ENCODE data around the gene RHBDF1.
A peak's percentile ranks its signal among the peaks of the same experiment; 100 is the strongest.
"Not testable (repeated sequence)": the region's sequence is repeated elsewhere in the genome, so short reads cannot be mapped to it uniquely, and the experiment has no call there.

RHBDF1 gene

DNA sequence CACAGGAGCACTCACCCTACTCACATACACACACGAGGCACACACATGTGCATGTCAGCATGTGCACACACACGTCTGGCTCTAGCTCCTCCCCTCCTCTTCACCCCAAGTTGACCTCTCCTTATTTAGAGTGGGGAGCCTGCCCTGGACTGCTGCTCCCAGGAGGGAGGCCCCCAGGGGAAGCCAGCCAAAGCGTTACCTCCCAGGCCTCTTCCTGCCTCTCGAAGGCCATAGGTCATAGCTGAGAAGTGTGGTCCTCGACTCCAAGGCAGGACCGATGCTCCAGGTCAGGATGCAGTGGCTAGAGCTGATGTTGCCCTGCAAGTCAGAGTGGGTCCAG is 37.8 kb downstream of the RHBDF1 start:
- Histone ChIP-seq H3K4me1 (ENCODE audit: control insufficient read depth, insufficient read depth, low read length) (no peaks in the 10 kb centered on the region), H3K4me3 (ENCODE audit: low read length in 2 of 2) (no peak overlapping the region), H3K9me3 (ENCODE audit: control insufficient read depth in 2 of 2, low read length in 2 of 2) (no peaks in the 10 kb centered on the region), H3K27me3 (ENCODE audit: control insufficient read depth in 1 of 2, insufficient read depth in 2 of 2, low read length in 2 of 2) (no peaks in the 10 kb centered on the region), H3K9ac (ENCODE audit: low read length in 2 of 2) (no peak overlapping the region), H3K36me3 (ENCODE audit: control insufficient read depth in 2 of 2, insufficient read depth in 2 of 2, low read length in 2 of 2) (no peaks in the 10 kb centered on the region), H3K27ac (ENCODE audit: low read length) (no peak overlapping the region)

DNA sequence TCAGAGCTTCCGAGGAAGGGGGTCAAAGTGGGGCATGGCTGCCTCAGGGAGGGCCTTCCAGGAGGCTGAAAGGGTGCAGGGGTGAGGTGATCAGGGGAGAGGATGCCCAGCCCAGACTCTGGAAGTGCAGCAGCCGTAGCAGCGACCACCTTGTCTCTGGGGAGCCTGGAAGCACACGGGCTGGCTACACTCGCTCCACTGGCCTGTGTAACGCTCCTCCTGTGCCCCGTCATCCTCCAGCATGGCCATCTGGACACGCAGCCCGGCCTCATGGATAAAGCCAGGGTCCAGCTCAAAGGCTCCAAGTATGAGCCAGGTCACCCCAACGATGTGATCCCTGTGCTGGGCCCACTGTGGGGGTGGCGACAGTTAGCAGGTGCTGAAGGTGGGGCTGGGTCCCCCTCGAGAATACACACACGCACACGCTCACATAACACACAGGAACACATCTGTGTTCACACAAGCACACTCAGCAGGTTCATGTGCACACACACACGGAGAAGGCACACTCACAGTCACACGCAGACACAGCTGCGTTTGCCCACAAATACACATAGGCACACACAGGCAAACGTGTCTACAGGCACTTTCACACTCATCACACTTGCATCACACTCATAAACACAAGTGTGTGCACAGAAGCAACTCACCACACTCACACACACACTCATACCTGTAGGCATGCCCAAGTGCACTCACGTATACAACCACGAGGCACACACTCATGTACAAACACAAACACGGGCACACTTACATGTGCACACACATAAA is 38.4 kb downstream of the RHBDF1 start:
- H3K27ac ChIP-seq (ENCODE audit: low read length): no peak overlapping the region
- no peak overlapping the region for H3K9ac ChIP-seq (ENCODE audit: low read length in 2 of 2)
- H3K27me3 ChIP-seq (ENCODE audit: control insufficient read depth in 1 of 2, insufficient read depth in 2 of 2, low read length in 2 of 2): no peaks in the 10 kb centered on the region
- no peaks in the 10 kb centered on the region for H3K4me1 ChIP-seq (ENCODE audit: control insufficient read depth, insufficient read depth, low read length)
- H3K9me3 ChIP-seq (ENCODE audit: control insufficient read depth in 2 of 2, low read length in 2 of 2): no peaks in the 10 kb centered on the region
- no peak overlapping the region for H3K4me3 ChIP-seq (ENCODE audit: low read length in 2 of 2)
- no peaks in the 10 kb centered on the region for H3K36me3 ChIP-seq (ENCODE audit: control insufficient read depth in 2 of 2, insufficient read depth in 2 of 2, low read length in 2 of 2)

DNA sequence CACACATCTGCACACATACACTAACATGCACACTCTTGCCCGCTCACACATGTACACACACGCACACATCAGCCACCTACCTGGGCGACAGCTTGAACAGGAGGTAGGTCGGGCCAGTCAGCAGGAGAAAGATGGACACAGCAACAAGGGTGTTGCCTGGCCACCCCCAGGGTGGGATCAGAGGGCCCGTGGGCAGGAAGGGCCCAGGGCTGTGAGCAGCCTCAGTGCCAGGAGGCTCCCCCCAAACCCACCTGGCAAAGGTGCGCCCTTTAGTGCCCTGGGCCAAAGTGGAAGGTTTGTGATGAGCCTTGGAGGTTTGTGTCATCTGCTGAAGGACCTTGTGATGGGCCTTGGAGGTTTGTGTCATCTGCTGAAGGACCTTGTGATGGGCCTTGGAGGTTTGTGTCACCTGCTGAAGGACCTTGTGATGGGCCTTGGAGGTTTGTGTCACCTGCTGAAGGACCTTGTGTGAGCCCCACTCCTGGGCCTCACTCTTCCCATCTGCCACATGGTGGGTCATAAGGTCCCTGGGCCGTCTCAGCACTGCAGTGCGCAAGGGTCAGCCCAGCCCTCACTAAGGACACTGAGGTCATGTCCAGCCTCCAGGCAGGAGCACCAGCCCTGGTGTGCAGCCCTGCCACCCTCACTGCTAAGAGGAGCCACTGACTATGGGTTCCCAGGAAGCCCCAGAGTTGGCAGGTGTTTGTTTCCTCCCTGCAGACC is 39.1 kb downstream of the RHBDF1 start:
- H3K4me3 ChIP-seq (ENCODE audit: low read length in 2 of 2); H3K27me3 ChIP-seq (ENCODE audit: control insufficient read depth in 1 of 2, insufficient read depth in 2 of 2, low read length in 2 of 2); H3K36me3 ChIP-seq (ENCODE audit: control insufficient read depth in 2 of 2, insufficient read depth in 2 of 2, low read length in 2 of 2): not testable (repeated sequence)

GRCh38 chr16:30627-31026 is 41.8 kb downstream of the RHBDF1 start:
- not testable (repeated sequence) for H3K27ac ChIP-seq (ENCODE audit: low read length); H3K27me3 ChIP-seq (ENCODE audit: control insufficient read depth in 1 of 2, insufficient read depth in 2 of 2, low read length in 2 of 2); H3K9ac ChIP-seq (ENCODE audit: low read length in 2 of 2); H3K36me3 ChIP-seq (ENCODE audit: control insufficient read depth in 2 of 2, insufficient read depth in 2 of 2, low read length in 2 of 2); H3K4me3 ChIP-seq (ENCODE audit: low read length in 2 of 2); H3K9me3 ChIP-seq (ENCODE audit: control insufficient read depth in 2 of 2, low read length in 2 of 2); H3K4me1 ChIP-seq (ENCODE audit: control insufficient read depth, insufficient read depth, low read length)

More for the DNA sequence above, 39.1 kb downstream of the RHBDF1 start:
- not testable (repeated sequence) for H3K27ac ChIP-seq (ENCODE audit: low read length); H3K9me3 ChIP-seq (ENCODE audit: control insufficient read depth in 2 of 2, low read length in 2 of 2); H3K9ac ChIP-seq (ENCODE audit: low read length in 2 of 2); H3K4me1 ChIP-seq (ENCODE audit: control insufficient read depth, insufficient read depth, low read length)

DNA sequence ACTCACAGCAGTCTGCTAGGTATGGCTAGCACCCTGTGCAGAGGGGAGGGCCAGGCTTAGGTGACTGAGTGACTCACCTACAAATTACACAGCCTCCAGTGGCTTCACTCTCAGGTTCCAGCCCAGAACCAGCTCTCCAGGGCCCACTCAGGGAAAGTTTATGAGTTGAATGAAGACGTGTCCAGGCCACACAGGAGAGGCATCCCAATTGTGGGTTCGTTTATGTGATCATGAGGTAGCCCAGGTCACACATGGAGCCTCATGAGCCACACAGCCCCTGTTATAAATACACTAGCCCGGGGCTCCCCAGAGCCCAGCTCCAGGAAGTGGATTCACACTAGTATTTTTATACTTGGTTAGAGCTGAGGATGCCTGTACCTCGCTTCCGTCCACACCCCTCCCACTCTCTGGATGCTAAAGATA is 46.5 kb downstream of the RHBDF1 start:
- H3K4me1 ChIP-seq (ENCODE audit: control insufficient read depth, insufficient read depth, low read length); H3K27ac ChIP-seq (ENCODE audit: low read length); H3K9me3 ChIP-seq (ENCODE audit: control insufficient read depth in 2 of 2, low read length in 2 of 2); H3K9ac ChIP-seq (ENCODE audit: low read length in 2 of 2); H3K36me3 ChIP-seq (ENCODE audit: control insufficient read depth in 2 of 2, insufficient read depth in 2 of 2, low read length in 2 of 2); H3K27me3 ChIP-seq (ENCODE audit: control insufficient read depth in 1 of 2, insufficient read depth in 2 of 2, low read length in 2 of 2); H3K4me3 ChIP-seq (ENCODE audit: low read length in 2 of 2): not testable (repeated sequence)

DNA sequence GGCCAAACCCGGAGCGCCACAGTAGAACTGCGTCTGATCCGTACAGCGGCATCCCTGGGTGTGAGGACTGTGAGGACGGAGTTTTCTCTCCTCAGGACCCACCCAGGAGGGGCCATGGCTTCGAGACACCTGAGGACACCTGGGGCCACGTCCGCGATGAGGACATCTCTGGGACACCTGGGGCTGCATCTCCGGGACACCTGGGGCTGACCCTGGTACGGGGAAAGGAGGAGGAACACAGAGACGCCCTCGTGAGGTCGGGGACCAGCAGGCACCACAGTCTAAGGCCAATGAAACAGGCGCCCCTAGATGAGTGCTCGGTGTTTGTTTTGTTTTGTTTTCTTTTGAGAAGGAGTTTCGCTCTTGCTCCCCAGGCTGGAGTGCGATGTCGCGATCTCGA is 48.3 kb downstream of the RHBDF1 start:
- H3K36me3 ChIP-seq (ENCODE audit: control insufficient read depth in 2 of 2, insufficient read depth in 2 of 2, low read length in 2 of 2); H3K4me1 ChIP-seq (ENCODE audit: control insufficient read depth, insufficient read depth, low read length); H3K27ac ChIP-seq (ENCODE audit: low read length); H3K27me3 ChIP-seq (ENCODE audit: control insufficient read depth in 1 of 2, insufficient read depth in 2 of 2, low read length in 2 of 2); H3K4me3 ChIP-seq (ENCODE audit: low read length in 2 of 2); H3K9me3 ChIP-seq (ENCODE audit: control insufficient read depth in 2 of 2, low read length in 2 of 2); H3K9ac ChIP-seq (ENCODE audit: low read length in 2 of 2): not testable (repeated sequence)

GRCh38 chr16:20886-21285 is 51.5 kb downstream of the RHBDF1 start:
- H3K27me3 ChIP-seq (ENCODE audit: control insufficient read depth in 1 of 2, insufficient read depth in 2 of 2, low read length in 2 of 2); H3K27ac ChIP-seq (ENCODE audit: low read length); H3K4me1 ChIP-seq (ENCODE audit: control insufficient read depth, insufficient read depth, low read length); H3K4me3 ChIP-seq (ENCODE audit: low read length in 2 of 2); H3K9ac ChIP-seq (ENCODE audit: low read length in 2 of 2); H3K9me3 ChIP-seq (ENCODE audit: control insufficient read depth in 2 of 2, low read length in 2 of 2); H3K36me3 ChIP-seq (ENCODE audit: control insufficient read depth in 2 of 2, insufficient read depth in 2 of 2, low read length in 2 of 2): not testable (repeated sequence)

DNA sequence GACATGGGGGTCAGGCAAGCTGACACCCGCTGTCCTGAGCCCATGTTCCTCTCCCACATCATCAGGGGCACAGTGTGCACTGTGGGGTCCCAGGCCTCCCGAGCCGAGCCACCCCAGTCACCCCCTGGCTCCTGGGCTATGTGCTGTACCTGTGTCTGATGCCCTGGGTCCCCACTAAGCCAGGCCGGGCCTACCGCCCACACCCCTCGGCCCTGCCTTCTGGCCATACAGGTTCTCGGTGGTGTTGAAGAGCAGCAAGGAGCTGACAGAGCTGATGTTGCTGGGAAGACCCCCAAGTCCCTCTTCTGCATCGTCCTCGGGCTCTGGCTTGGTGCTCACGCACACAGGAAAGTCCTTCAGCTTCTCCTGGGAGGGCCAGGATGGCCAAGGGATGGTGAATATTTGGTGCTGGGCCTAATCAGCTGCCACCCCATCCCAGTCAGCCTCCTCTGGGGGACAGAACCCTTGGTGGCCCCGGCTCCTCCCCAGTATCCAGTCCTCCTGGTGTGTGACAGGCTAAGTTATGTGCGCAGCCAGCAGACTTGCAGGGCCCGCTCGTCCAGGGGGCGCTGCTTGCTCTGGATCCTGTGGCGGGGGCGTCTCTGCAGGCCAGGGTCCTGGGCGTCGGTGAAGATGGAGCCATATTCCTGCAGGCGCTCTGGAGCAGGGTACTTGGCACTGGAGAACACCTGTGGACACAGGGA is 55.2 kb downstream of the RHBDF1 start:
- H3K4me3 ChIP-seq (ENCODE audit: low read length in 2 of 2); H3K9me3 ChIP-seq (ENCODE audit: control insufficient read depth in 2 of 2, low read length in 2 of 2); H3K27ac ChIP-seq (ENCODE audit: low read length); H3K4me1 ChIP-seq (ENCODE audit: control insufficient read depth, insufficient read depth, low read length); H3K36me3 ChIP-seq (ENCODE audit: control insufficient read depth in 2 of 2, insufficient read depth in 2 of 2, low read length in 2 of 2); H3K9ac ChIP-seq (ENCODE audit: low read length in 2 of 2); H3K27me3 ChIP-seq (ENCODE audit: control insufficient read depth in 1 of 2, insufficient read depth in 2 of 2, low read length in 2 of 2): not testable (repeated sequence)

GRCh38 chr16:10772-11171 is 61.7 kb downstream of the RHBDF1 start:
- H3K4me1 ChIP-seq (ENCODE audit: control insufficient read depth, insufficient read depth, low read length); H3K9ac ChIP-seq (ENCODE audit: low read length in 2 of 2); H3K27me3 ChIP-seq (ENCODE audit: control insufficient read depth in 1 of 2, insufficient read depth in 2 of 2, low read length in 2 of 2); H3K27ac ChIP-seq (ENCODE audit: low read length); H3K9me3 ChIP-seq (ENCODE audit: control insufficient read depth in 2 of 2, low read length in 2 of 2); H3K4me3 ChIP-seq (ENCODE audit: low read length in 2 of 2); H3K36me3 ChIP-seq (ENCODE audit: control insufficient read depth in 2 of 2, insufficient read depth in 2 of 2, low read length in 2 of 2): not testable (repeated sequence)

- no peaks in the 10 kb centered on the region for H3K27me3 ChIP-seq (ENCODE audit: control insufficient read depth in 1 of 2, insufficient read depth in 2 of 2, low read length in 2 of 2)
- no peaks in the 10 kb centered on the region for H3K36me3 ChIP-seq (ENCODE audit: control insufficient read depth in 2 of 2, insufficient read depth in 2 of 2, low read length in 2 of 2)
- H3K9me3 ChIP-seq (ENCODE audit: control insufficient read depth in 2 of 2, low read length in 2 of 2): no peaks in the 10 kb centered on the region
- H3K27ac ChIP-seq (ENCODE audit: low read length): no peak overlapping the region
- no peak overlapping the region for H3K9ac ChIP-seq (ENCODE audit: low read length in 2 of 2)
- H3K4me1 ChIP-seq (ENCODE audit: control insufficient read depth, insufficient read depth, low read length): no peaks in the 10 kb centered on the region
- peak overlapping the region in 1 of 2 donors; percentile 35 for H3K4me3 ChIP-seq (ENCODE audit: low read length in 2 of 2)
Observed at GRCh38 chr16:9903-10665, 62.3 kb downstream of the RHBDF1 start.

Data from stomach smooth muscle (tissue), 2 donors.